T-helper 1 cell treated with Interleukin-12 subunit alpha and Interleukin-12 subunit beta and Interleukin-4 antibody, amounts not matched to agents 30 μg/mL and 1 μg/mL, for 36 hours (primary cell): ENCODE measurements around the gene ATF7.
"Not testable (repeated sequence)": the region's sequence is repeated elsewhere in the genome, so short reads cannot be mapped to it uniquely, and the experiment has no call there.

Experiments
- H3K27ac Mint-ChIP-seq: one replicate; pipeline ENCODE4 v1.8.0; 2021; ENCODE audit warnings: mild to moderate bottlenecking, mixed read lengths
- H3K27me3 Mint-ChIP-seq: one replicate; pipeline ENCODE4 v1.8.0; 2021; ENCODE audit warnings: low read depth, mixed read lengths
- H3K36me3 Mint-ChIP-seq: one replicate; pipeline ENCODE4 v1.8.0; 2021; ENCODE audit warnings: low read depth, mixed read lengths
- H3K4me1 Mint-ChIP-seq: one replicate; pipeline ENCODE4 v1.8.0; 2021; ENCODE audit warnings: low read depth, mixed read lengths
- H3K4me3 Mint-ChIP-seq: one replicate; pipeline ENCODE4 v1.8.0; 2021; ENCODE audit warnings: mild to moderate bottlenecking, moderate library complexity, mixed read lengths
- H3K9me3 Mint-ChIP-seq: one replicate; pipeline ENCODE4 v1.8.0; 2021; ENCODE audit warnings: mixed read lengths

Gene ATF7

GRCh38 chr12:53575502-53576249, 50.5 kb downstream of the ATF7 start:
- no peak overlapping the region for H3K27ac Mint-ChIP-seq

GRCh38 chr12:53572134-53572758, 53.9 kb downstream of the ATF7 start:
- Mint-ChIP-seq H3K36me3 (no peaks in the 10 kb centered on the region), H3K27me3 (no peaks in the 10 kb centered on the region), H3K9me3 (no peaks in the 10 kb centered on the region), H3K4me3 (no peak overlapping the region), H3K4me1 (peaks cover 13% of the 10 kb centered on the region), H3K27ac (peak overlapping the region; percentile 15)

More at GRCh38 chr12:53575502-53576249, 50.5 kb downstream of the ATF7 start:
- Mint-ChIP-seq H3K4me1 (peaks cover 19% of the 10 kb centered on the region), H3K27me3 (no peaks in the 10 kb centered on the region), H3K9me3 (no peaks in the 10 kb centered on the region), H3K4me3 (no peak overlapping the region), H3K36me3 (peaks cover 3% of the 10 kb centered on the region)

GRCh38 chr12:53571295-53571694, 54.9 kb downstream of the ATF7 start:
- Mint-ChIP-seq H3K27me3 (no peaks in the 10 kb centered on the region), H3K9me3 (no peaks in the 10 kb centered on the region), H3K27ac (no peak overlapping the region), H3K4me3 (no peak overlapping the region), H3K36me3 (no peaks in the 10 kb centered on the region), H3K4me1 (peaks cover 13% of the 10 kb centered on the region)

- peaks cover 15% of the 10 kb centered on the region for H3K4me1 Mint-ChIP-seq
- H3K27me3 Mint-ChIP-seq: no peaks in the 10 kb centered on the region
- H3K9me3 Mint-ChIP-seq: no peaks in the 10 kb centered on the region
- H3K36me3 Mint-ChIP-seq: peaks cover 3% of the 10 kb centered on the region
- no peak overlapping the region for H3K27ac Mint-ChIP-seq
- H3K4me3 Mint-ChIP-seq: no peak overlapping the region
These were observed 57.2 kb downstream of the ATF7 start for GRCh38 chr12:53568809-53569557.

GRCh38 chr12:53567961-53568808, 58.0 kb downstream of the ATF7 start:
- peaks cover 3% of the 10 kb centered on the region for H3K36me3 Mint-ChIP-seq
- H3K9me3 Mint-ChIP-seq: no peaks in the 10 kb centered on the region
- no peaks in the 10 kb centered on the region for H3K27me3 Mint-ChIP-seq
- H3K27ac Mint-ChIP-seq: no peak overlapping the region
- no peak overlapping the region for H3K4me3 Mint-ChIP-seq
- peaks cover 15% of the 10 kb centered on the region for H3K4me1 Mint-ChIP-seq

GRCh38 chr12:53565376-53565775, 60.8 kb downstream of the ATF7 start:
- H3K36me3 Mint-ChIP-seq, H3K9me3 Mint-ChIP-seq, H3K27ac Mint-ChIP-seq, H3K27me3 Mint-ChIP-seq, H3K4me3 Mint-ChIP-seq: not testable (repeated sequence)
- H3K4me1 Mint-ChIP-seq: peaks cover 19% of the 10 kb centered on the region

- H3K27ac Mint-ChIP-seq: no peak overlapping the region
- H3K4me1 Mint-ChIP-seq: peaks cover 19% of the 10 kb centered on the region
- H3K36me3 Mint-ChIP-seq: peaks cover 6% of the 10 kb centered on the region
- H3K4me3 Mint-ChIP-seq: no peak overlapping the region
- no peaks in the 10 kb centered on the region for H3K27me3 Mint-ChIP-seq
- no peaks in the 10 kb centered on the region for H3K9me3 Mint-ChIP-seq
These were observed 61.2 kb downstream of the ATF7 start for GRCh38 chr12:53564941-53565340.

- H3K9me3 Mint-ChIP-seq: no peaks in the 10 kb centered on the region
- no peak overlapping the region for H3K4me3 Mint-ChIP-seq
- H3K4me1 Mint-ChIP-seq: peaks cover 19% of the 10 kb centered on the region
- H3K36me3 Mint-ChIP-seq: peaks cover 6% of the 10 kb centered on the region
- no peaks in the 10 kb centered on the region for H3K27me3 Mint-ChIP-seq
- H3K27ac Mint-ChIP-seq: no peak overlapping the region
These were observed 61.9 kb downstream of the ATF7 start for GRCh38 chr12:53564278-53564677.

- Mint-ChIP-seq H3K4me3 (no peak overlapping the region), H3K27me3 (no peaks in the 10 kb centered on the region), H3K9me3 (no peaks in the 10 kb centered on the region), H3K36me3 (peaks cover 6% of the 10 kb centered on the region), H3K27ac (no peak overlapping the region), H3K4me1 (peaks cover 19% of the 10 kb centered on the region)
These were observed 62.6 kb downstream of the ATF7 start for GRCh38 chr12:53563452-53564028.

GRCh38 chr12:53561590-53561953, 64.6 kb downstream of the ATF7 start:
- peaks cover 6% of the 10 kb centered on the region for H3K36me3 Mint-ChIP-seq
- no peak overlapping the region for H3K4me3 Mint-ChIP-seq
- peaks cover 23% of the 10 kb centered on the region for H3K4me1 Mint-ChIP-seq
- H3K27ac Mint-ChIP-seq: peak overlapping the region; percentile 43
- H3K27me3 Mint-ChIP-seq: no peaks in the 10 kb centered on the region
- no peaks in the 10 kb centered on the region for H3K9me3 Mint-ChIP-seq

- Mint-ChIP-seq H3K27me3 (no peaks in the 10 kb centered on the region), H3K36me3 (peaks cover 6% of the 10 kb centered on the region), H3K4me3 (no peak overlapping the region), H3K27ac (peak overlapping the region; percentile 45), H3K9me3 (no peaks in the 10 kb centered on the region), H3K4me1 (peaks cover 23% of the 10 kb centered on the region)
These were observed 65.1 kb downstream of the ATF7 start for GRCh38 chr12:53560912-53561589.

- H3K27ac Mint-ChIP-seq: no peak overlapping the region
- peaks cover 23% of the 10 kb centered on the region for H3K4me1 Mint-ChIP-seq
- H3K27me3 Mint-ChIP-seq: no peaks in the 10 kb centered on the region
- H3K36me3 Mint-ChIP-seq: peaks cover 6% of the 10 kb centered on the region
- no peaks in the 10 kb centered on the region for H3K9me3 Mint-ChIP-seq
- no peak overlapping the region for H3K4me3 Mint-ChIP-seq
These were observed 65.8 kb downstream of the ATF7 start for GRCh38 chr12:53560351-53560750.

- Mint-ChIP-seq H3K9me3 (no peaks in the 10 kb centered on the region), H3K4me3 (no peak overlapping the region), H3K4me1 (peaks cover 15% of the 10 kb centered on the region), H3K27me3 (no peaks in the 10 kb centered on the region), H3K36me3 (peaks cover 4% of the 10 kb centered on the region), H3K27ac (no peak overlapping the region)
These were observed 67.6 kb downstream of the ATF7 start for GRCh38 chr12:53558631-53559030.
